ENCODE measurements around the gene GTF2A1L. TPM values are rescaled to one million over a fixed set of nuclear protein-coding genes. Genes with fewer than 3 reads are reported as not detected.

GTF2A1L gene
- total RNA-seq, 1 donor from 2014 or later = not detected

- no peaks in the 10 kb centered on the region for H3K27me3 Mint-ChIP-seq (ENCODE audit: low read depth, unreplicated experiment)
These were observed 94.5 kb downstream of the GTF2A1L start for GRCh38 chr2:48712151-48712550.

GRCh38 chr2:48713647-48714046 is 96.0 kb downstream of the GTF2A1L start:
- no peaks in the 10 kb centered on the region for H3K27me3 Mint-ChIP-seq (ENCODE audit: low read depth, unreplicated experiment)
- no peak overlapping the region for H3K27ac Mint-ChIP-seq (ENCODE audit: unreplicated experiment)
- H3K4me3 ChIP-seq (ENCODE audit: insufficient read depth, low read depth, low read length) = no peak overlapping the region
- H3K4me2 ChIP-seq (ENCODE audit: low read length) = no peak overlapping the region
- no peak overlapping the region for H3K9ac ChIP-seq (ENCODE audit: low read length)
- peaks cover 17% of the 10 kb centered on the region for H3K4me1 Mint-ChIP-seq (ENCODE audit: low read depth, unreplicated experiment)
- H3K27ac ChIP-seq (ENCODE audit: low read depth, low read length) = no peak overlapping the region
- no peaks in the 10 kb centered on the region for H3K36me3 Mint-ChIP-seq (ENCODE audit: low read depth, unreplicated experiment)
- H2AFZ ChIP-seq (ENCODE audit: low read depth, low read length) = no peak overlapping the region
- H3K4me1 ChIP-seq (ENCODE audit: insufficient read depth, low read length) = peaks cover 7% of the 10 kb centered on the region
- no peaks in the 10 kb centered on the region for H3K36me3 ChIP-seq (ENCODE audit: insufficient read depth, low read length)
- TF ChIP-seq EZH2 (IDR thresholded peaks at IDR 0.05; ENCODE audit: insufficient read depth, low read length) (no peak), CTCF (IDR thresholded peaks at IDR 0.05; ENCODE audit: insufficient read depth, low read depth, low read length) (no peak)
- H3K9me3 ChIP-seq (ENCODE audit: insufficient read depth, low read depth, low read length) = no peaks in the 10 kb centered on the region
- H4K20me1 ChIP-seq (ENCODE audit: insufficient read depth, low read length) = no peaks in the 10 kb centered on the region
- no peaks in the 10 kb centered on the region for H3K9me3 Mint-ChIP-seq (ENCODE audit: unreplicated experiment)
- H3K27me3 ChIP-seq (ENCODE audit: insufficient read depth, low read length) = no peaks in the 10 kb centered on the region
- H3K79me2 ChIP-seq (ENCODE audit: insufficient read depth, low read length) = no peaks in the 10 kb centered on the region
- DNase-seq (ENCODE audit: low read depth) = no peak
- H3K4me3 Mint-ChIP-seq (ENCODE audit: unreplicated experiment) = no peak overlapping the region
- no peak for FAIRE-seq

More at GRCh38 chr2:48712151-48712550, 94.5 kb downstream of the GTF2A1L start:
- DNase-seq (ENCODE audit: low read depth) = no peak
- no peak overlapping the region for H3K4me3 Mint-ChIP-seq (ENCODE audit: unreplicated experiment)
- Histone ChIP-seq H3K9ac (ENCODE audit: low read length) (no peak overlapping the region), H3K9me3 (ENCODE audit: insufficient read depth, low read depth, low read length) (no peaks in the 10 kb centered on the region), H2AFZ (ENCODE audit: low read depth, low read length) (no peak overlapping the region), H3K4me1 (ENCODE audit: insufficient read depth, low read length) (peaks cover 7% of the 10 kb centered on the region), H3K79me2 (ENCODE audit: insufficient read depth, low read length) (no peaks in the 10 kb centered on the region), H3K27me3 (ENCODE audit: insufficient read depth, low read length) (no peaks in the 10 kb centered on the region), H3K27ac (ENCODE audit: low read depth, low read length) (no peak overlapping the region), H3K4me2 (ENCODE audit: low read length) (no peak overlapping the region), H3K36me3 (ENCODE audit: insufficient read depth, low read length) (no peaks in the 10 kb centered on the region), H4K20me1 (ENCODE audit: insufficient read depth, low read length) (no peaks in the 10 kb centered on the region), H3K4me3 (ENCODE audit: insufficient read depth, low read depth, low read length) (no peak overlapping the region)
- no peak overlapping the region for H3K27ac Mint-ChIP-seq (ENCODE audit: unreplicated experiment)
- H3K4me1 Mint-ChIP-seq (ENCODE audit: low read depth, unreplicated experiment) = peaks cover 17% of the 10 kb centered on the region
- no peaks in the 10 kb centered on the region for H3K36me3 Mint-ChIP-seq (ENCODE audit: low read depth, unreplicated experiment)
- no peak for FAIRE-seq
- TF ChIP-seq CTCF (IDR thresholded peaks at IDR 0.05; ENCODE audit: insufficient read depth, low read depth, low read length) (no peak), EZH2 (IDR thresholded peaks at IDR 0.05; ENCODE audit: insufficient read depth, low read length) (no peak)
- H3K9me3 Mint-ChIP-seq (ENCODE audit: unreplicated experiment) = no peaks in the 10 kb centered on the region

GRCh38 chr2:48714245-48714644 is 96.6 kb downstream of the GTF2A1L start:
- Histone ChIP-seq H4K20me1 (ENCODE audit: insufficient read depth, low read length) (no peaks in the 10 kb centered on the region), H3K79me2 (ENCODE audit: insufficient read depth, low read length) (no peaks in the 10 kb centered on the region), H3K9ac (ENCODE audit: low read length) (no peak overlapping the region), H3K36me3 (ENCODE audit: insufficient read depth, low read length) (no peaks in the 10 kb centered on the region), H3K4me1 (ENCODE audit: insufficient read depth, low read length) (peaks cover 8% of the 10 kb centered on the region), H2AFZ (ENCODE audit: low read depth, low read length) (no peak overlapping the region), H3K27me3 (ENCODE audit: insufficient read depth, low read length) (no peaks in the 10 kb centered on the region), H3K9me3 (ENCODE audit: insufficient read depth, low read depth, low read length) (no peaks in the 10 kb centered on the region), H3K4me3 (ENCODE audit: insufficient read depth, low read depth, low read length) (no peak overlapping the region), H3K27ac (ENCODE audit: low read depth, low read length) (no peak overlapping the region), H3K4me2 (ENCODE audit: low read length) (no peak overlapping the region)
- TF ChIP-seq EZH2 (IDR thresholded peaks at IDR 0.05; ENCODE audit: insufficient read depth, low read length) (no peak), CTCF (IDR thresholded peaks at IDR 0.05; ENCODE audit: insufficient read depth, low read depth, low read length) (no peak)
- no peak overlapping the region for H3K4me3 Mint-ChIP-seq (ENCODE audit: unreplicated experiment)
- H3K27ac Mint-ChIP-seq (ENCODE audit: unreplicated experiment) = no peak overlapping the region
- peaks cover 17% of the 10 kb centered on the region for H3K4me1 Mint-ChIP-seq (ENCODE audit: low read depth, unreplicated experiment)
- DNase-seq (ENCODE audit: low read depth) = peak; percentile 65
- H3K36me3 Mint-ChIP-seq (ENCODE audit: low read depth, unreplicated experiment) = no peaks in the 10 kb centered on the region
- H3K27me3 Mint-ChIP-seq (ENCODE audit: low read depth, unreplicated experiment) = no peaks in the 10 kb centered on the region
- no peaks in the 10 kb centered on the region for H3K9me3 Mint-ChIP-seq (ENCODE audit: unreplicated experiment)
- no peak for FAIRE-seq
